HepG2 (cell line): ENCODE results near the gene TRIM74.
"Not testable (repeated sequence)": the region's sequence is repeated elsewhere in the genome, so short reads cannot be mapped to it uniquely, and the experiment has no call there.

Experiments
- EP300 ChIP-seq, 3 experiments: sonication (generic) in 1 of 3; formaldehyde crosslinking in 1 of 3; IDR thresholded peaks; 2 replicates each; pipeline versions ENCODE4 v1.5.1 to v1.6.1; 2011 to 2020; ENCODE audit warnings: low read depth in 2 of 3, low read length in 2 of 3, borderline replicate concordance in 1 of 3, improper control_type of control experiment in 1 of 3, mild to moderate bottlenecking in 1 of 3, missing genetic modification reagents in 1 of 3, moderate library complexity in 1 of 3
- RAD21 ChIP-seq: fragments of 450-650 bp; formaldehyde crosslinking; IDR thresholded peaks from 2 replicates; pipeline ENCODE4 v1.5.0; 2020; ENCODE audit warnings: mild to moderate bottlenecking
- RXRB ChIP-seq: IDR thresholded peaks from 2 replicates; pipeline ENCODE4 v1.6.1; 2016; ENCODE audit warnings: borderline replicate concordance, missing genetic modification reagents, missing compliant biosample characterization
- TARDBP ChIP-seq: sonication (generic); formaldehyde crosslinking; IDR thresholded peaks from 2 replicates; pipeline ENCODE4 v1.8.0; 2022; ENCODE audit warnings: mild to moderate bottlenecking, missing genetic modification reagents
- TRIM24 ChIP-seq: sonication (generic); formaldehyde crosslinking; IDR thresholded peaks from 2 replicates; pipeline ENCODE4 v1.8.0; 2022; ENCODE audit warnings: mild to moderate bottlenecking, missing genetic modification reagents
- ZNF629 ChIP-seq: sonication (generic); formaldehyde crosslinking; conservative IDR thresholded peaks from 2 replicates; pipeline ENCODE4 v1.5.0; 2020; ENCODE audit warnings: missing genetic modification reagents
- TF ChIP-seq, protein P1 (sequence below): sonication (generic); formaldehyde crosslinking; IDR thresholded peaks from 2 replicates; pipeline ENCODE4 v1.4.0; 2020; ENCODE audit warnings: missing genetic modification reagents
- TF ChIP-seq, protein P2 (sequence below): sonication (generic); formaldehyde crosslinking; IDR thresholded peaks from 2 replicates; pipeline ENCODE4 v1.9.0; 2021; ENCODE audit warnings: missing genetic modification reagents, borderline replicate concordance

DNA sequence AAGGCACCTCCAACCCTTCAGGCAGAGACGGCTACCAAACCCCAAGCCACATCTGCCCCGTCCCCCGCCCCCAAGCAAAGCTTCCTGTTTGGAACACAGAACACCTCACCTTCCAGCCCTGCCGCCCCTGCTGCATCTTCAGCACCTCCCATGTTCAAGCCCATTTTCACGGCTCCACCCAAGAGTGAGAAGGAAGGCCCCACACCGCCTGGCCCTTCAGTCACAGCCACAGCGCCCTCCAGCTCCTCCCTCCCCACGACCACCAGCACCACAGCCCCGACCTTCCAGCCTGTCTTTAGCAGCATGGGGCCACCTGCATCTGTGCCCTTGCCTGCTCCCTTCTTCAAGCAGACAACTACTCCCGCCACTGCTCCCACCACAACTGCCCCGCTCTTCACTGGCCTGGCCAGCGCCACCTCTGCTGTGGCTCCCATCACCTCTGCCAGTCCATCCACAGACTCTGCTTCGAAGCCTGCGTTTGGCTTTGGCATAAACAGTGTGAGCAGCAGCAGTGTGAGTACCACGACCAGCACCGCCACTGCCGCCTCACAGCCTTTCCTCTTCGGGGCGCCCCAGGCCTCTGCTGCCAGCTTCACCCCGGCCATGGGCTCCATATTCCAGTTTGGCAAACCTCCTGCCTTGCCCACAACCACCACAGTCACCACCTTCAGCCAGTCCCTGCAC lies 27.1 kb downstream of the TRIM74 start:
- TF ChIP-seq, protein P1, sequence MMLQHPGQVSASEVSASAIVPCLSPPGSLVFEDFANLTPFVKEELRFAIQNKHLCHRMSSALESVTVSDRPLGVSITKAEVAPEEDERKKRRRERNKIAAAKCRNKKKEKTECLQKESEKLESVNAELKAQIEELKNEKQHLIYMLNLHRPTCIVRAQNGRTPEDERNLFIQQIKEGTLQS (CRISPR knock-in tag), result not testable (repeated sequence)
- not testable (repeated sequence) for TF ChIP-seq RAD21 (CRISPR knock-in tag); TARDBP; RXRB (CRISPR knock-in tag); TRIM24 (CRISPR knock-in tag); ZNF629 (CRISPR knock-in tag); EP300 (IDR thresholded peaks at IDR 0.05; ENCODE audit: low read depth in 2 of 2, low read length in 2 of 2); EP300 (CRISPR knock-in tag; IDR thresholded peaks at IDR 0.05; ENCODE audit: borderline replicate concordance)
- TF ChIP-seq, protein P2, sequence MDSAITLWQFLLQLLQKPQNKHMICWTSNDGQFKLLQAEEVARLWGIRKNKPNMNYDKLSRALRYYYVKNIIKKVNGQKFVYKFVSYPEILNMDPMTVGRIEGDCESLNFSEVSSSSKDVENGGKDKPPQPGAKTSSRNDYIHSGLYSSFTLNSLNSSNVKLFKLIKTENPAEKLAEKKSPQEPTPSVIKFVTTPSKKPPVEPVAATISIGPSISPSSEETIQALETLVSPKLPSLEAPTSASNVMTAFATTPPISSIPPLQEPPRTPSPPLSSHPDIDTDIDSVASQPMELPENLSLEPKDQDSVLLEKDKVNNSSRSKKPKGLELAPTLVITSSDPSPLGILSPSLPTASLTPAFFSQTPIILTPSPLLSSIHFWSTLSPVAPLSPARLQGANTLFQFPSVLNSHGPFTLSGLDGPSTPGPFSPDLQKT (CRISPR knock-in tag), result not testable (repeated sequence)
